ENCODE measurements around the gene CDKN2AIPNL.
"Not testable (repeated sequence)": the region's sequence is repeated elsewhere in the genome, so short reads cannot be mapped to it uniquely, and the experiment has no call there.

The CDKN2AIPNL gene

GRCh38 chr5:134396274-134396673 is 15.4 kb downstream of the CDKN2AIPNL start:
- DNase-seq = no peak

GRCh38 chr5:134394932-134395331 is 16.7 kb downstream of the CDKN2AIPNL start:
- DNase-seq = no peak

- no peak for DNase-seq
These were observed 19.4 kb downstream of the CDKN2AIPNL start for GRCh38 chr5:134392301-134392700.

GRCh38 chr5:134387443-134387842 is 24.2 kb downstream of the CDKN2AIPNL start:
- DNase-seq = no peak

GRCh38 chr5:134383980-134384697 is 27.5 kb downstream of the CDKN2AIPNL start:
- no peak for DNase-seq

GRCh38 chr5:134382204-134382603 is 29.5 kb downstream of the CDKN2AIPNL start:
- DNase-seq = not testable (repeated sequence)

- no peak for DNase-seq
These were observed 31.3 kb downstream of the CDKN2AIPNL start for GRCh38 chr5:134380346-134380745.

- no peak for DNase-seq
These were observed 37.4 kb downstream of the CDKN2AIPNL start for GRCh38 chr5:134374232-134374631.

- DNase-seq = not testable (repeated sequence)
These were observed 38.0 kb downstream of the CDKN2AIPNL start for GRCh38 chr5:134373633-134374032.

GRCh38 chr5:134371834-134372340 is 39.8 kb downstream of the CDKN2AIPNL start:
- DNase-seq = peak; percentile 20 to 33

GRCh38 chr5:134370871-134371833 is 40.5 kb downstream of the CDKN2AIPNL start, which contains the start of gene UBE2B:
TSS of gene UBE2B (plus strand) at chr5:134371569. CDS start at chr5:134371596, 27 bp downstream.
- DNase-seq = peak; percentile 96

GRCh38 chr5:134370311-134370870 is 41.3 kb downstream of the CDKN2AIPNL start:
- DNase-seq = no peak

- DNase-seq = no peak
These were observed 46.1 kb downstream of the CDKN2AIPNL start for GRCh38 chr5:134365604-134366003.

- DNase-seq = no peak
These were observed 56.0 kb downstream of the CDKN2AIPNL start for GRCh38 chr5:134355681-134356080.
